ENCODE measurements around the gene MCTP1.

MCTP1 gene

GRCh38 chr5:95114902-95115301 lies 170.0 kb downstream of the MCTP1 start:
- TF ChIP-seq, protein P1, sequence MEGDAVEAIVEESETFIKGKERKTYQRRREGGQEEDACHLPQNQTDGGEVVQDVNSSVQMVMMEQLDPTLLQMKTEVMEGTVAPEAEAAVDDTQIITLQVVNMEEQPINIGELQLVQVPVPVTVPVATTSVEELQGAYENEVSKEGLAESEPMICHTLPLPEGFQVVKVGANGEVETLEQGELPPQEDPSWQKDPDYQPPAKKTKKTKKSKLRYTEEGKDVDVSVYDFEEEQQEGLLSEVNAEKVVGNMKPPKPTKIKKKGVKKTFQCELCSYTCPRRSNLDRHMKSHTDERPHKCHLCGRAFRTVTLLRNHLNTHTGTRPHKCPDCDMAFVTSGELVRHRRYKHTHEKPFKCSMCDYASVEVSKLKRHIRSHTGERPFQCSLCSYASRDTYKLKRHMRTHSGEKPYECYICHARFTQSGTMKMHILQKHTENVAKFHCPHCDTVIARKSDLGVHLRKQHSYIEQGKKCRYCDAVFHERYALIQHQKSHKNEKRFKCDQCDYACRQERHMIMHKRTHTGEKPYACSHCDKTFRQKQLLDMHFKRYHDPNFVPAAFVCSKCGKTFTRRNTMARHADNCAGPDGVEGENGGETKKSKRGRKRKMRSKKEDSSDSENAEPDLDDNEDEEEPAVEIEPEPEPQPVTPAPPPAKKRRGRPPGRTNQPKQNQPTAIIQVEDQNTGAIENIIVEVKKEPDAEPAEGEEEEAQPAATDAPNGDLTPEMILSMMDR (IDR thresholded peaks at IDR 0.05) = no peak
- Histone ChIP-seq H3K27me3 (ENCODE audit: control insufficient read depth, insufficient read depth, low read length) (no peaks in the 10 kb centered on the region), H3K4me3 (ENCODE audit: low read depth, low read length) (no peak overlapping the region), H3K27ac (no peak overlapping the region), H3K9ac (no peak overlapping the region), H2AFZ (no peak overlapping the region), H3K9me3 (ENCODE audit: control insufficient read depth, low read length) (no peaks in the 10 kb centered on the region), H3K36me3 (ENCODE audit: control insufficient read depth, insufficient read depth, low read length) (no peaks in the 10 kb centered on the region), H3K79me2 (no peaks in the 10 kb centered on the region), H3K4me1 (no peaks in the 10 kb centered on the region), H3K4me2 (ENCODE audit: low read length) (no peak overlapping the region)

- no peaks in the 10 kb centered on the region for H3K27me3 ChIP-seq (ENCODE audit: control insufficient read depth, insufficient read depth, low read length)
- H3K9me3 ChIP-seq (ENCODE audit: control insufficient read depth, low read length) = no peaks in the 10 kb centered on the region
- no peak overlapping the region for H3K4me2 ChIP-seq (ENCODE audit: low read length)
- no peaks in the 10 kb centered on the region for H3K79me2 ChIP-seq
- H3K4me3 ChIP-seq (ENCODE audit: low read depth, low read length) = no peak overlapping the region
- no peaks in the 10 kb centered on the region for H3K4me1 ChIP-seq
- no peaks in the 10 kb centered on the region for H3K36me3 ChIP-seq (ENCODE audit: control insufficient read depth, insufficient read depth, low read length)
- TF ChIP-seq, protein P1 (IDR thresholded peaks at IDR 0.05) = no peak
- no peak overlapping the region for H3K9ac ChIP-seq
- no peak overlapping the region for H3K27ac ChIP-seq
- H2AFZ ChIP-seq = no peak overlapping the region
Observed at GRCh38 chr5:95114305-95114704, 170.6 kb downstream of the MCTP1 start.

DNA sequence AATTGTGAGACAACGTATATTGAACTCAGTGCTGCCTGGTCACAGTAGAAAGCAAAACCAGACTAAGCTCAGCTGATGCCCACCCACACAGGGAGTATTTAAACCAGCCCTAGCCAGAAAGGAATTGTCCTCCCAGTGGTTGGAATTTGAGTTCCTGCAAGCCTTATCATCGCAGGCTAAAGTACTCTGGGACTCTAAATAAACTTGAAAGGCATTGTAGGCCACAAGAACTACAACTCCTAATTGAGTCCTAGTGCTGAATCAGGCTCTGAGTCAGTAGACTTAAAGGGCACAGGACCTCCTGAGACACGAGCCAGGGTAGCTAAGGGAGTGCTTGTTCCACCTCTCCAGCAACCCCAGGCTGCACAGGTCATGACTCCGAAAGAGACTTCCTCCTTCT lies 171.4 kb downstream of the MCTP1 start:
- H3K27me3 ChIP-seq (ENCODE audit: control insufficient read depth, insufficient read depth, low read length) = no peaks in the 10 kb centered on the region
- H3K4me2 ChIP-seq (ENCODE audit: low read length) = no peak overlapping the region
- no peak overlapping the region for H3K4me3 ChIP-seq (ENCODE audit: low read depth, low read length)
- TF ChIP-seq, protein P1 (IDR thresholded peaks at IDR 0.05) = no peak
- H3K9ac ChIP-seq = no peak overlapping the region
- H3K27ac ChIP-seq = no peak overlapping the region
- no peaks in the 10 kb centered on the region for H3K36me3 ChIP-seq (ENCODE audit: control insufficient read depth, insufficient read depth, low read length)
- H2AFZ ChIP-seq = no peak overlapping the region
- no peaks in the 10 kb centered on the region for H3K9me3 ChIP-seq (ENCODE audit: control insufficient read depth, low read length)
- no peaks in the 10 kb centered on the region for H3K4me1 ChIP-seq
- no peaks in the 10 kb centered on the region for H3K79me2 ChIP-seq

GRCh38 chr5:95111141-95111540 lies 173.8 kb downstream of the MCTP1 start:
- no peak overlapping the region for H3K4me2 ChIP-seq (ENCODE audit: low read length)
- H3K9me3 ChIP-seq (ENCODE audit: control insufficient read depth, low read length) = no peaks in the 10 kb centered on the region
- no peak overlapping the region for H3K27ac ChIP-seq
- no peaks in the 10 kb centered on the region for H3K36me3 ChIP-seq (ENCODE audit: control insufficient read depth, insufficient read depth, low read length)
- no peak overlapping the region for H2AFZ ChIP-seq
- TF ChIP-seq, protein P1 (IDR thresholded peaks at IDR 0.05) = no peak
- H3K4me3 ChIP-seq (ENCODE audit: low read depth, low read length) = no peak overlapping the region
- H3K4me1 ChIP-seq = no peaks in the 10 kb centered on the region
- no peaks in the 10 kb centered on the region for H3K27me3 ChIP-seq (ENCODE audit: control insufficient read depth, insufficient read depth, low read length)
- H3K79me2 ChIP-seq = no peaks in the 10 kb centered on the region
- no peak overlapping the region for H3K9ac ChIP-seq

GRCh38 chr5:95110118-95110517 lies 174.8 kb downstream of the MCTP1 start:
- H2AFZ ChIP-seq = no peak overlapping the region
- H3K4me1 ChIP-seq = no peaks in the 10 kb centered on the region
- no peaks in the 10 kb centered on the region for H3K9me3 ChIP-seq (ENCODE audit: control insufficient read depth, low read length)
- no peak overlapping the region for H3K9ac ChIP-seq
- H3K27me3 ChIP-seq (ENCODE audit: control insufficient read depth, insufficient read depth, low read length) = no peaks in the 10 kb centered on the region
- H3K4me2 ChIP-seq (ENCODE audit: low read length) = no peak overlapping the region
- TF ChIP-seq, protein P1 (IDR thresholded peaks at IDR 0.05) = no peak
- no peak overlapping the region for H3K4me3 ChIP-seq (ENCODE audit: low read depth, low read length)
- no peak overlapping the region for H3K27ac ChIP-seq
- H3K79me2 ChIP-seq = no peaks in the 10 kb centered on the region
- no peaks in the 10 kb centered on the region for H3K36me3 ChIP-seq (ENCODE audit: control insufficient read depth, insufficient read depth, low read length)

All from parathyroid adenoma (tissue), 2 donors.